ENCODE measurements around the gene CHAF1B.

DNA sequence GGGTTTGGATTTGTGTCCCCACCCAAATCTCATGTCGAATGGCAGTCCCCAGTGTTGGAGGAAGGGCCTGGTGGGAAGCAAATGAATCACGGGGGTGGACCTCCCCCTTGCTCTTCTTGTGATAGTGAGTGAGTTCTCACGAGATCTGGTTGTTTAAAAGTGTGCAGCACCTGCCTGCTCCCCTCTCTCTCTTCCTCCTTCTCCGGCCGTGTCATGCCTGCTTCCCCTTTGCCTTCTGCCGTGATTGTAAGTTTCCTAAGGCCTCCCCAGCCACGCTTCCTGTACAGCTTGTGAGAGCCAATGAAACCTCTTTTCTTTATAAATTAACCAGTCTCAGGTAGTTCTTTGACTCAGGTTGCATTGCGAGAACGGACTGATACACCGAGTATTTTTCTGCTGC lies 78.8 kb downstream of the CHAF1B start:
- TF ChIP-seq, protein P1, sequence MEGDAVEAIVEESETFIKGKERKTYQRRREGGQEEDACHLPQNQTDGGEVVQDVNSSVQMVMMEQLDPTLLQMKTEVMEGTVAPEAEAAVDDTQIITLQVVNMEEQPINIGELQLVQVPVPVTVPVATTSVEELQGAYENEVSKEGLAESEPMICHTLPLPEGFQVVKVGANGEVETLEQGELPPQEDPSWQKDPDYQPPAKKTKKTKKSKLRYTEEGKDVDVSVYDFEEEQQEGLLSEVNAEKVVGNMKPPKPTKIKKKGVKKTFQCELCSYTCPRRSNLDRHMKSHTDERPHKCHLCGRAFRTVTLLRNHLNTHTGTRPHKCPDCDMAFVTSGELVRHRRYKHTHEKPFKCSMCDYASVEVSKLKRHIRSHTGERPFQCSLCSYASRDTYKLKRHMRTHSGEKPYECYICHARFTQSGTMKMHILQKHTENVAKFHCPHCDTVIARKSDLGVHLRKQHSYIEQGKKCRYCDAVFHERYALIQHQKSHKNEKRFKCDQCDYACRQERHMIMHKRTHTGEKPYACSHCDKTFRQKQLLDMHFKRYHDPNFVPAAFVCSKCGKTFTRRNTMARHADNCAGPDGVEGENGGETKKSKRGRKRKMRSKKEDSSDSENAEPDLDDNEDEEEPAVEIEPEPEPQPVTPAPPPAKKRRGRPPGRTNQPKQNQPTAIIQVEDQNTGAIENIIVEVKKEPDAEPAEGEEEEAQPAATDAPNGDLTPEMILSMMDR (IDR thresholded peaks at IDR 0.05; ENCODE audit: insufficient read depth, low read length, poor library complexity, severe bottlenecking) = no peak
- no peak for TF ChIP-seq EZH2phosphoT487 (conservative IDR thresholded peaks at IDR 0.05; ENCODE audit: low read length)
